Adrenal gland (tissue), 12 donors: ENCODE data around the gene LEF1. TPM values are rescaled to one million over a fixed set of nuclear protein-coding genes. Genes with fewer than 3 reads are reported as not detected.

Experiments used
- DNase-seq, 7 donors: peaks; one replicate each; pipeline ENCODE4 v3.0.0-alpha.2; 2019 to 2020
- H3K27ac ChIP-seq, 5 donors: fragments of 200-600 bp; sonication (generic) in 4 of 5; 1 replicate in 3 of 5; 2 replicates in 2 of 5; pipeline versions ENCODE4 v1.5.1 to v1.8.0; 2016 to 2020; ENCODE audit warnings: mild to moderate bottlenecking in 1 of 5
- H3K27me3 ChIP-seq: fragments of 200-600 bp; 2 replicates; pipeline ENCODE4 v1.8.0; 2021
- H3K36me3 ChIP-seq, 2 donors: fragments of 200-600 bp; replicated peaks in 1 of 2; 1 replicate in 1 of 2; 2 replicates in 1 of 2; pipeline versions ENCODE4 v1.5.1 to v1.8.0; 2018 to 2022
- H3K4me1 ChIP-seq, 2 donors: fragments of 200-600 bp; replicated peaks in 1 of 2; 1 replicate in 1 of 2; 2 replicates in 1 of 2; pipeline versions ENCODE4 v1.5.1 to v1.8.0; 2018 to 2021
- H3K4me3 ChIP-seq, 4 donors: fragments of 200-600 bp; sonication (generic) in 3 of 4; one replicate each; pipeline ENCODE4 v1.5.1; 2016 to 2018
- H3K9me3 ChIP-seq, 3 donors: fragments of 200-600 bp; sonication (generic) in 1 of 3; replicated peaks in 1 of 3; 1 replicate in 2 of 3; 2 replicates in 1 of 3; pipeline versions ENCODE4 v1.5.1 to v1.8.0; 2016 to 2021
- POLR2A ChIP-seq, 2 donors: fragments of 450-650 bp; IDR thresholded peaks; one replicate each; pipeline ENCODE4 v1.6.1; 2017; ENCODE audit warnings: antibody characterized with exemption in 2 of 2, mild to moderate bottlenecking in 2 of 2, moderate library complexity in 1 of 2
- WGBS, 4 donors: extraction: QIAGEN DNeasy Blood & Tissue Kit in 2 of 4; methylation state at CpG; one replicate each; pipeline versions ENCODE4 v1.1.5 to v1.1.7; 2013 to 2017; 5-methylcytosine and 5-hydroxymethylcytosine counted together
- intact Hi-C, 2 donors: fragments of 100-400 bp; cut with DNase I; formaldehyde crosslinking; loops; one replicate each; pipeline versions ENCODE4 v1.14.1 to v1.15.0; 2022 to 2023
- polyA plus RNA-seq, 3 donors: library from polyadenylated mRNA; stranded (reverse); fragments of 200-250 nt in 2 of 3; fragments of 350-450 nt in 1 of 3; fragmentation: Illumina TruSeq in 1 of 3; extraction: RNeasy Lipid Tissue Mini Kit (QIAGEN cat#74804) in 1 of 3; gene quantifications; one replicate each; pipeline ENCODE4 v1.2.3, GENCODE V29; 2013 to 2014
- total RNA-seq, 9 donors: library from RNA; depleted of rRNA in 4 of 9; stranded (reverse); fragments of >200 nt in 4 of 9; fragments of 120-200 nt in 1 of 9; fragmentation: NEBNext Ultra II Directional in 1 of 9; extraction: Animal tissue kit (Norgen Biotek cat#: 25700) in 1 of 9; gene quantifications; one replicate each; pipeline versions ENCODE4 v1.1.0 to v1.2.4, GENCODE V29; 2013 to 2023
- TF ChIP-seq, protein P1 (sequence below), 6 experiments: fragments of 450-650 bp in 4 of 6; fragments of 200-600 bp in 2 of 6; sonication (generic) in 1 of 6; IDR thresholded peaks; 1 replicate in 5 of 6; 2 replicates in 1 of 6; pipeline versions ENCODE4 v1.5.1 to v1.8.0; 2016 to 2021; ENCODE audit warnings: antibody characterized with exemption in 6 of 6, mild to moderate bottlenecking in 2 of 6, moderate library complexity in 1 of 6
- donor health status: healthy with polysubstance abuse.
- donor health status: Bipolar disorder and iron deficiency.
- donor health status: DM: yes; HTN: yes; CAD: no.
- donor health status: DM: no; HTN: no; CAD: no.
- donor health status: DM: no; HTN: no; CAD: no.
- donor health status: DM: yes; HTN: yes; CAD: no.

LEF1 gene
- total and polyA plus RNA-seq, 12 donors = 6.1 to 78.2 (median 41.5) TPM

GRCh38 chr4:108056418-108056817 is 112.3 kb downstream of the LEF1 start:
- H3K27ac ChIP-seq = no peak overlapping the region
- H3K36me3 ChIP-seq = no peaks in the 10 kb centered on the region
- H3K4me3 ChIP-seq = no peak overlapping the region
- TF ChIP-seq, protein P1, sequence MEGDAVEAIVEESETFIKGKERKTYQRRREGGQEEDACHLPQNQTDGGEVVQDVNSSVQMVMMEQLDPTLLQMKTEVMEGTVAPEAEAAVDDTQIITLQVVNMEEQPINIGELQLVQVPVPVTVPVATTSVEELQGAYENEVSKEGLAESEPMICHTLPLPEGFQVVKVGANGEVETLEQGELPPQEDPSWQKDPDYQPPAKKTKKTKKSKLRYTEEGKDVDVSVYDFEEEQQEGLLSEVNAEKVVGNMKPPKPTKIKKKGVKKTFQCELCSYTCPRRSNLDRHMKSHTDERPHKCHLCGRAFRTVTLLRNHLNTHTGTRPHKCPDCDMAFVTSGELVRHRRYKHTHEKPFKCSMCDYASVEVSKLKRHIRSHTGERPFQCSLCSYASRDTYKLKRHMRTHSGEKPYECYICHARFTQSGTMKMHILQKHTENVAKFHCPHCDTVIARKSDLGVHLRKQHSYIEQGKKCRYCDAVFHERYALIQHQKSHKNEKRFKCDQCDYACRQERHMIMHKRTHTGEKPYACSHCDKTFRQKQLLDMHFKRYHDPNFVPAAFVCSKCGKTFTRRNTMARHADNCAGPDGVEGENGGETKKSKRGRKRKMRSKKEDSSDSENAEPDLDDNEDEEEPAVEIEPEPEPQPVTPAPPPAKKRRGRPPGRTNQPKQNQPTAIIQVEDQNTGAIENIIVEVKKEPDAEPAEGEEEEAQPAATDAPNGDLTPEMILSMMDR (IDR thresholded peaks at IDR 0.05) = no peak
- no peak for TF ChIP-seq POLR2A (IDR thresholded peaks at IDR 0.05)
- 75 to 83% (median 79%) methylated on average over 6 of the region's 6 CpGs for WGBS, 4 donors
- intact Hi-C loops = loop anchor here in 1 of 2 donors (10.0 kb wide), 1 partner anchor 518 kb away; no protein-coding TSS in a partner anchor
- DNase-seq = no peak
- H3K27me3 ChIP-seq = no peaks in the 10 kb centered on the region
- H3K4me1 ChIP-seq = no peaks in the 10 kb centered on the region
- H3K9me3 ChIP-seq = no peaks in the 10 kb centered on the region

GRCh38 chr4:108055787-108056186 is 112.9 kb downstream of the LEF1 start:
- TF ChIP-seq, protein P1 (IDR thresholded peaks at IDR 0.05) = no peak
- no peak for TF ChIP-seq POLR2A (IDR thresholded peaks at IDR 0.05)
- no peak for DNase-seq
- no peaks in the 10 kb centered on the region for H3K27me3 ChIP-seq

DNA sequence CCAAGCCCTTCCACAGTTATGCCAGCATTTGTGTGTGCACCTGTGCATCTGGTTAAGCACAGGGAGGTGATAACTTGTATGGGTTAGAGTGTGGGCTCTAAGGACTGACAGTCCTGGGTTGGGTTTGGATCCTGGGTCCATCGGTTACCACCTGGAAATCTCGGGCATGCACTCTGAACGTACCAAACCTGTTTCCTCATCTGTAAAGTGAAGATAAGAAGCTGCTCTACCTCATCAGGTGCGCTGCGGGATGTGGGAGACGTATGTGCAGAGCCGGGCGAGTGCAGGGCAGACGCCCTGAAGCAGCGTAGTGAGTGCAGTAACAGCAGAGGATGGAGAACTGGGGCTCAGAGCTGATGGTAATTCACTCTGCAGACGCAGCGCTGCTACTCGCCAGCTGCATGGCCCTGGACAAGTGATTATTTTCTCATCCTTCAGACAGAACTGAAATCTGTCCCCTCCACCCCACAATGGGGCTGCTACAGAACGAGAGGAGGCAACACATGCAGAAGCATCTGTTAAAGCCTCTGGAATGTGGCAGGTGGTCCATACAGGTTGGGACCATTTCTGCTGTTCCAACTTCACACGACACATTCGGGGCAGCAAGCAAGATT is 114.6 kb downstream of the LEF1 start:
- 93 to 96% (median 95%) methylated on average over 16 of the region's 16 CpGs for WGBS, 4 donors
- no peak overlapping the region for H3K27ac ChIP-seq
- TF ChIP-seq POLR2A (IDR thresholded peaks at IDR 0.05) = no peak

More at GRCh38 chr4:108055787-108056186, 112.9 kb downstream of the LEF1 start:
- Histone ChIP-seq H3K4me3 (no peak overlapping the region), H3K4me1 (no peaks in the 10 kb centered on the region), H3K36me3 (no peaks in the 10 kb centered on the region), H3K27ac (no peak overlapping the region), H3K9me3 (no peaks in the 10 kb centered on the region)
- WGBS, 4 donors = 91 to 96% (median 93%) methylated on average over 3 of the region's 3 CpGs
- intact Hi-C loops = loop anchor here in 1 of 2 donors (10.0 kb wide), 1 partner anchor 519 kb away; no protein-coding TSS in a partner anchor

GRCh38 chr4:108053251-108053711 is 115.5 kb downstream of the LEF1 start:
- TF ChIP-seq, protein P1 (IDR thresholded peaks at IDR 0.05) = no peak
- no peak for TF ChIP-seq POLR2A (IDR thresholded peaks at IDR 0.05)
- DNase-seq = no peak
- Histone ChIP-seq H3K27ac (no peak overlapping the region), H3K27me3 (no peaks in the 10 kb centered on the region), H3K4me1 (no peaks in the 10 kb centered on the region), H3K36me3 (no peaks in the 10 kb centered on the region), H3K9me3 (no peaks in the 10 kb centered on the region), H3K4me3 (no peak overlapping the region)
- 78 to 100% (median 86%) methylated on average over 1 of the region's 1 CpG for WGBS, 4 donors
- intact Hi-C loops = loop anchor here in 1 of 2 donors (10.0 kb wide), 1 partner anchor 522 kb away; no protein-coding TSS in a partner anchor

More for the DNA sequence above, 114.6 kb downstream of the LEF1 start:
- H3K27me3 ChIP-seq = no peaks in the 10 kb centered on the region
- intact Hi-C loops = loop anchor here in 1 of 2 donors (10.0 kb wide), 1 partner anchor 521 kb away; no protein-coding TSS in a partner anchor
- H3K4me1 ChIP-seq = no peaks in the 10 kb centered on the region
- no peak overlapping the region for H3K4me3 ChIP-seq
- H3K9me3 ChIP-seq = no peaks in the 10 kb centered on the region
- no peaks in the 10 kb centered on the region for H3K36me3 ChIP-seq
- no peak for DNase-seq
